DMS 273 (cell line): ENCODE data around the gene HOXD10.

Experiments used
- DNase-seq: peaks from one replicate; lab custom pipeline; 2025; ENCODE audit not compliant: unreplicated experiment; lab: John Stamatoyannopoulos, UW

HOXD10 gene

DNA sequence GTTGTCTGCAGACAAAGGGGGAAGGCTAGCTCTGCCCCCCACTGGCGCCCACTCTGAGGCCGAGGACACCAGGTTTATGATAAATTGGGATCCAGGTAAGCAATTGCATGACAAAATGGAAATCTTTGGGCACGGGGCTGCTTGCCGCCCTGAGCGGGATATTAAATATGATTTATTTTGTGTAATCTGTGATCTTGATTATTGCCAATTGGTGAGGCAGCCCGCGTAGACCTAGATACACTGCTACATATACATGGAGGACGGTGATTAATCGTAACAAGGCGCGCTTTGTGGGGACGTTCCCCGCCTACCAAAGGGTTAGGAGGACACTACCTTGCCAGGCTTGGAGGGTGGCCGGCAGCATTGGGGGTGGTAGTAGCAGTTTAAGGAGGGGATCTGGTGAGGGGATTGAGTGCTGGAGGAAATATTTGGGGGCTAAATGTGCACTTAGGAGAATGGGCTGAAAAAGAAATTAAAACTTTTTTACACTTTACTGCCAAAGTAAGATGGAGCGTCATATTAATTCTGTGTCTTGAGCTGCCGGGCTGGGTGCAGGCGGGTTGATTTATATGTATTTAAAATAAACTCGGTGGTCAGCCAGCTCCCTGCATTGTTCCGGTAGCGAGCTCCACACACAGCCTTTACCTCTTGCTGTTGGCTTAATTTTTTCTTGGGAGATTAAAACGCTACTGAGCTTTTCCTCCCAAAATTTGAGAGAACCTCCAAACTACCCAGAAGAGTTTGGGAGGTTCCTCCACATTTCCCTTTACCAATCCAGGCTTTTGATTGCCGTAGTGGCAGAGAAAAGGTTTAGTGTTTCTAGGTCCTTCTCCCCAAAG lies 44.6 kb downstream of the HOXD10 start:
- DNase-seq = no peak

- DNase-seq = no peak
Observed at GRCh38 chr2:176161825-176162626, 45.4 kb downstream of the HOXD10 start.

- no peak for DNase-seq
Observed at GRCh38 chr2:176162911-176163671, 46.5 kb downstream of the HOXD10 start.

DNA sequence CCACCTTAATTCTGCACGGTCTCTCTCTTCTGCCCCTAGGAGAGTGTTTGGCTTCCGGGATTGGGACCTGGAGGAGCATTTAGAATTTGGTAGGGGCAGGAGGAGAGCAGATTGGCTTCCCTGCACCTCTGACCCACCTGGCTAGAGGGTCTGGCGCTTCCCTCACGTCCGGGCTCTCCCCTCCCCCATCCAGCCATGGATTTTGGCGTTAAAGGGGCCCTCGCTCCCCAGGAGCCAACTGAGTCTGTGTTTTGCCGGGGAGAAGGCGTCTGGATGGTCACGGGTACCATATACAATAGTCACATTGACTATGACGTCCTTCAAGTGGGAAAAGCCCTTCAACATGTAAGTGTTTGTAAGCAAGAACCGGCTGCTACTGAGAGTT lies 47.1 kb downstream of the HOXD10 start:
- DNase-seq = no peak

DNA sequence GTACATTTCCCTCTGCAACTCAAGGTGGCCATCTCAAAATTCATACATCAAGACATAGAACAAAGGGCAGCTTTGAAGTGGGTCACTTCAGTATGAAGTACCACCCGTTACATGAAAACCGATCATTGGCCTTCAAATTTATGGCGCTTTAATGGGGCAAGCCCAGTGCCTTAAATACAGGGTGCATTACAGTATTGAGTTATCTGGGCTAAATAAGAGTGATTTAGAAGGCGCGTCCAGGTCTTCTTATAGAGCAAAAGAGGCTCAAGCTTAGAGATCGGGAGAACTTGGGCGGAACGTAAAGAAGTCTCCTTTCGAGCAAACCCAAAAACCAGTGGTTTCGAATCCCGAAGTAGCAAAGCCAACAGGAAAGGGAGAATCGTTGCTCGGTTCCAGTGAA lies 47.6 kb downstream of the HOXD10 start:
- DNase-seq = no peak

DNA sequence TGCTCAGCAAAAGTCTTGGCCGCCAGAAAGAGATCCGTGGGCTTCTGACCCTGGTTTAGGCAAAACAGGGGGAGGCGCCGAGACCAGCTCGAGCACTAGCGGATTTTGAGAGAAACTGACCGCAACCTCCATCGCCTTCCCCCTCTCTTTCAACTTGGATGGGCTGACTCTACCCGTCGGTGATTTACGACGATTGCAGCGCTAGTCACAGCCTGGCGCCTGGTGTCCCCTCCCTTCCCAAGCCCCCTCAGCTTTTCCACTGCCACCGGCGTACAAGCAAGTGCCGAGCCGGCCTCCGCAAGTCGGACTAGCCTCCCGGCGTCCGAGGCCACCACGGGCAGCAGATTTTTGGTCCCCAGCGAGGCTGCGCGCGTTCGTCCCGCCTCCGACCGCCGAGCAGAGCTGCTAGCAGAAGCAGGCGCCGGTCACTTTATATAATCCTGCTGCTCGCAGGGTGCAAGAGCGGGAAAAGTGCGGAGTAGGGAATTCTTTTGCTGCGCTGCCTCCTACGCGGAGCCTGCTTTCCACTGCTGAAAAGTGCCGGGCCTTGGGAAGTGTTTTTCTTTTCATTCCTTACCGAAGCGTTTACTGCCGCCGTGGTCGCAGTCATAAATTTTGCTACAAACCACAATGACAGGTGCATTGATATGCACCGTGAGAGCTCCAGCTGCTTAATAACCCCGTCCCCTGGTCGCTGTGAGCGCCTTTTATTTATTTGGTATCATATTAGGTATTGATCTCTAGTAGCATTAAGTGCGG lies 48.2 kb downstream of the HOXD10 start:
- no peak for DNase-seq

DNA sequence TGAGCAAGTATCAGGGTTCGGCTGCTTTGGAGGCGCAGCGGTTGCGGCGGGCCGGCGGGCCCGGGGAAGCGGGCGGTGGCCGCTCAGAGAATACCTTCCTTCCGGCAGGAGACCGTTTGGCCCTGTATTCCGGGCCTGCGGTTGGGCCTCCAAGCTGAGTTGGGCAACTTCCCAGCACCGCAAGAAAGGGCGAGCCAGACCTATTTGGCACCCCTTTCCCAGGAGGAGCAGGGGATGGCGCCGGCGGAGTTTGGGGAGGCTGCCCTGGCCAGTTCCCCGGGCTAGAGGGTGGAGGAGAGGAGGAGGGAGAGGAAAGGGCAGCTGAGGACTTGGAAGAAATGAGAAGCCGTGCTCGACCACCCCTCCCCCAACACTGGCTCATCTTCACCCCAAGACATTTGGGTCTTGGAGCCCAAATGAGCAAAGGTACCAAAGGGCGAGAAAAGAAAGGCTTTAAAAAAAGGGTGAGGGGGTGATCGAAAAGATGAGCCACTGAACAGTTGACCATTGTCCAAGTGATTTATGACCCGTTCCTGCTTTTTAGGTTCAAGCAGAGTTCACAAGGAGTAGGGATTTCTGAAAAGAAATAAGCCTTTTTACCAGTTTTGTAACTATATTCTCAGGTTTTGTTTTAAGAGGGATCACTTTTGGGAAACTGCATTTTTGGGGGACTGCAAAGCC lies 48.9 kb downstream of the HOXD10 start:
- no peak for DNase-seq

- no peak for DNase-seq
Observed at GRCh38 chr2:176166272-176166671, 49.7 kb downstream of the HOXD10 start.

GRCh38 chr2:176167398-176167797 lies 50.8 kb downstream of the HOXD10 start:
- no peak for DNase-seq

- no peak for DNase-seq
Observed at GRCh38 chr2:176169181-176169580, 52.6 kb downstream of the HOXD10 start.
